ENCODE results near the gene CEP63. TPM values are rescaled to one million over a fixed set of nuclear protein-coding genes. Genes with fewer than 3 reads are reported as not detected.

The CEP63 gene
- total RNA-seq, 4 donors from 2014 or later: 21.3 to 26.5 (median 24.3) TPM

GRCh38 chr3:134466331-134466730 lies 19.5 kb upstream of the CEP63 start:
- intact Hi-C loops (cut with DNase I): no loop called here
- Histone ChIP-seq H3K9me3 (no peaks in the 10 kb centered on the region), H3K27me3 (no peaks in the 10 kb centered on the region), H3K36me3 (no peaks in the 10 kb centered on the region), H3K4me3 (replicated peaks in 1 of 3) (no peak overlapping the region), H3K27ac (no peak overlapping the region), H3K4me1 (peaks cover 18 to 28% of the 10 kb centered on the region in 2 donors)
- TF ChIP-seq POLR2A (IDR thresholded peaks at IDR 0.05): no peak
- DNase-seq: no peak
- WGBS, 2 donors: 86% methylated on average over 1 of the region's 1 CpG

GRCh38 chr3:134468519-134468918 lies 17.3 kb upstream of the CEP63 start:
- Histone ChIP-seq H3K4me3 (replicated peaks in 1 of 3) (no peak overlapping the region), H3K27ac (no peak overlapping the region), H3K27me3 (no peaks in the 10 kb centered on the region), H3K9me3 (no peaks in the 10 kb centered on the region), H3K4me1 (peaks cover under 1 to 11% of the 10 kb centered on the region in 2 donors), H3K36me3 (no peaks in the 10 kb centered on the region)
- intact Hi-C loops (cut with DNase I): no loop called here
- 85 to 91% methylated on average over 4 of the region's 4 CpGs for WGBS, 2 donors
- no peak for TF ChIP-seq POLR2A (IDR thresholded peaks at IDR 0.05)
- TF ChIP-seq, protein P1, sequence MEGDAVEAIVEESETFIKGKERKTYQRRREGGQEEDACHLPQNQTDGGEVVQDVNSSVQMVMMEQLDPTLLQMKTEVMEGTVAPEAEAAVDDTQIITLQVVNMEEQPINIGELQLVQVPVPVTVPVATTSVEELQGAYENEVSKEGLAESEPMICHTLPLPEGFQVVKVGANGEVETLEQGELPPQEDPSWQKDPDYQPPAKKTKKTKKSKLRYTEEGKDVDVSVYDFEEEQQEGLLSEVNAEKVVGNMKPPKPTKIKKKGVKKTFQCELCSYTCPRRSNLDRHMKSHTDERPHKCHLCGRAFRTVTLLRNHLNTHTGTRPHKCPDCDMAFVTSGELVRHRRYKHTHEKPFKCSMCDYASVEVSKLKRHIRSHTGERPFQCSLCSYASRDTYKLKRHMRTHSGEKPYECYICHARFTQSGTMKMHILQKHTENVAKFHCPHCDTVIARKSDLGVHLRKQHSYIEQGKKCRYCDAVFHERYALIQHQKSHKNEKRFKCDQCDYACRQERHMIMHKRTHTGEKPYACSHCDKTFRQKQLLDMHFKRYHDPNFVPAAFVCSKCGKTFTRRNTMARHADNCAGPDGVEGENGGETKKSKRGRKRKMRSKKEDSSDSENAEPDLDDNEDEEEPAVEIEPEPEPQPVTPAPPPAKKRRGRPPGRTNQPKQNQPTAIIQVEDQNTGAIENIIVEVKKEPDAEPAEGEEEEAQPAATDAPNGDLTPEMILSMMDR (IDR thresholded peaks at IDR 0.05): no peak
- DNase-seq: no peak

- no peak for TF ChIP-seq POLR2A (IDR thresholded peaks at IDR 0.05)
- TF ChIP-seq, protein P1 (IDR thresholded peaks at IDR 0.05): no peak
- DNase-seq: no peak
- Histone ChIP-seq H3K4me3 (replicated peaks in 1 of 3) (no peak overlapping the region), H3K36me3 (no peaks in the 10 kb centered on the region), H3K27ac (no peak overlapping the region), H3K4me1 (peaks cover 3 to 13% of the 10 kb centered on the region in 2 donors), H3K27me3 (no peaks in the 10 kb centered on the region), H3K9me3 (no peaks in the 10 kb centered on the region)
- WGBS, 2 donors: 75 to 78% methylated on average over 8 of the region's 8 CpGs
- intact Hi-C loops (cut with DNase I): loop anchor here (5.0 to 10.0 kb wide), 2 partner anchors 84 to 257 kb away; no protein-coding TSS in a partner anchor
Observed at GRCh38 chr3:134471521-134472193, 14.2 kb upstream of the CEP63 start.

DNA sequence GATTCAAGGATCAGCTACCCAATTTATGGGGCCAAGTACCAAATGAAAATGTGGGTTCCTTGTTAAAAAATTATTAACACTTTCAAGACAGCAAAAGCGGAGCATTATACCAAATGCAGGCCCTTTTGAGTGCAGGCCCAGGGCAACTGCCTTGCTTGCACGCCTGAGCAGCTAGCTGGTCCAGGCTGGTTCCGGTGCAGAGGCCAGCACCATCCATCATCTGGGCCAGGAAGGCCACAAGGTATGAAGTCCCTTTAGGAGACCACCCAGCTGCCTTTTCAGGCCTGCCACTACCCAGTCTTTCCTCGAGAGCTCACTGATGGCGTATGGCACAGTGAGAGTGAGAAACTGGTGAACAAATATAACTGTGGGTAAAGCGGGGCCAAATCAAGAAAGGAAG lies 13.0 kb upstream of the CEP63 start:
- no peak overlapping the region for H3K4me3 ChIP-seq (replicated peaks in 1 of 3)
- no peaks in the 10 kb centered on the region for H3K27me3 ChIP-seq
- H3K36me3 ChIP-seq: no peaks in the 10 kb centered on the region
- DNase-seq: no peak
- H3K4me1 ChIP-seq: peaks cover 3 to 17% of the 10 kb centered on the region in 2 donors
- WGBS, 2 donors: 96 to 98% methylated on average over 6 of the region's 6 CpGs
- intact Hi-C loops (cut with DNase I): loop anchor here (5.0 to 10.0 kb wide), 2 partner anchors 86 to 258 kb away; no protein-coding TSS in a partner anchor
- TF ChIP-seq POLR2A (IDR thresholded peaks at IDR 0.05): no peak
- TF ChIP-seq, protein P1 (IDR thresholded peaks at IDR 0.05): no peak
- no peak overlapping the region for H3K27ac ChIP-seq
- no peaks in the 10 kb centered on the region for H3K9me3 ChIP-seq

GRCh38 chr3:134473868-134474546 lies 11.8 kb upstream of the CEP63 start:
- peaks cover 3 to 27% of the 10 kb centered on the region in 2 donors for H3K4me1 ChIP-seq
- peak; percentile 81 to 88 for DNase-seq
- intact Hi-C loops (cut with DNase I): loop anchor here (2.0 to 10.0 kb wide), 3 partner anchors 87 to 259 kb away; no protein-coding TSS in a partner anchor
- H3K27ac ChIP-seq: peak overlapping the region in 1 of 3 donors; percentile 52
- no peaks in the 10 kb centered on the region for H3K27me3 ChIP-seq
- 24 to 29% methylated on average over 9 of the region's 9 CpGs for WGBS, 2 donors
- H3K9me3 ChIP-seq: no peaks in the 10 kb centered on the region
- H3K36me3 ChIP-seq: peaks cover 0 to 3% of the 10 kb centered on the region in 2 donors
- TF ChIP-seq, protein P1 (IDR thresholded peaks at IDR 0.05): peak; percentile 40 to 93 (median 80)
- TF ChIP-seq POLR2A (IDR thresholded peaks at IDR 0.05): no peak
- no peak overlapping the region for H3K4me3 ChIP-seq (replicated peaks in 1 of 3)
